HPDE6-E6E7 (cell line): ENCODE data around the gene SMOC1.
A peak's percentile ranks its signal among the peaks of the same experiment; 100 is the strongest.
"Not testable (repeated sequence)": the region's sequence is repeated elsewhere in the genome, so short reads cannot be mapped to it uniquely, and the experiment has no call there.

ENCODE experiments used
- DNase-seq: peaks from one replicate; pipeline ENCODE4 v3.0.0; 2011; ENCODE audit warnings: missing footprints; ENCODE audit errors: extremely low spot score

SMOC1 gene

DNA sequence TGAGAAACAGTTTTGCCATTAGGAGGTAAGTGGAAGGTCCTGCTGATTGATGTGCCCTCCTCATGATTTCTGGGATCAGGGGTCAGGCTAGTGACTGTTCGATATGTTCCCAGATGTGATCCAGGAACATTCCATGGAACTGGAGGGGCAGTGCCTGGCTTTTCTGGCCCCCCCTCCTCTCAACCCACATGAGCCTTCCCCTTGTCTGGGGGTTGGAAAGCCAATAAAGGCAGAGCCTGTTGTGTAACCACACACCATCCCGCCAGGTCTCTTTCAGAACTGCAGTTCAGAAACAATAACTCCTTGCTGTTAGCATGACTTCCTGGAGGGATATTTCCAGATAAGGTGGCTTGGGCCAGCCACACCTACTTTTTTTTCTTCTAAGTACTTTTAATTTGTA is 17.8 kb downstream of the SMOC1 start:
- no peak for DNase-seq

DNA sequence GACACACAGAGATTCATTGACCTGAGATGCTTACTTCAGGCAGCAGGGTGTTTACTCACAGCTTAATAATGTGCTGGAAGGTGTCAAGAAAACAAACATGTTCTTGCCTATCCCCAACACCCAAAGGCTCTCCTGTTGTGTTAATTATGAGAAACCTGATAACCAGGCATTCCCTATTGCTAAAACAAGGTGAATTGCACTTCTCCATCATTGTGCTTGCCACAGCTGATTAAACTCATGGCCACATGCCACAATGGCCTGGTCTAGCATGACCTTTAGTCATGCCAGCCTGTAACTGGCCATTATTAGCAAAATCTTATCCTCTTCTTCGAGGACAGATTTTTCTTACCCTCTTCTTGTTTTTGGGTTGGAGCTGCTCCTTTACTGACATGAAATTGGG is 21.4 kb downstream of the SMOC1 start:
- no peak for DNase-seq

DNA sequence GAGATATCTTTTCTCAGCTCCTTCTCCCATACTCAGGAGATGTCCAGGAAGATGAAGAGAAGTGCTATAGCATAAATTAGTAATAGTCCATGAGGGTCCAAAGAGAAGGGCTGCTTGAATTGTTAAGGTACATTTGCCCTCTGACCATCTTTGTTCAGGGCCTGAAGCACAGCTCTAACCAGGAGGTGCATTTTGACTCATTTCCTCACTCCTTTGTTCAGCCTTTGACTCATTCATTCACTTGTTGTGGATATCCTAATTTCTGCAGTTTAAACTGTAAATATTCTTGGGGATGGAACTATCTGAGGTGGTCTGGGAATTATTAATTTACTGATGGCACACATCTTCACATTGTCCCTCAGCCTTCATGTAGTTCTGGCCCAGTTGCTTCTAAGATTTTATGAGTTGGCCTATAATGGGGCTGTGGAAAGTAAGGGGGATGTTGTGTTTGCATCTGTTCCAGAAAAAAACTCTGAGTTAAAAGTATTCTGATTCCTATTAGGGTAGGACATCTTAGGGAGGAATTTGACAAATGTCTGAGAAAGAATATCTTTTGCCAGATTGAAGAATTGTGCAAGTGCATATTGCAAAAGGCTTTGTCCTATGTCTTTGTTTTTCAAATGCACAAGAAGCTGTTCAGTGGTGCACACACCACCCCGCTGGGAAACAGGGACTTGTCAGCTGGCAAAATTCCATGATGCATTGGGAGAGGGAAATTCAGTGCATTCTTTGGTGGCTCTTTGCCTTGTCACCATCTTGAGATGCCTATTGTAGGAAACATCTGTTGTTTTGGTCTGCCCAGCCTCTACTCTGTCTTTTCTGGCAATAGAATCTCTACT is 22.1 kb downstream of the SMOC1 start:
- peak; percentile 49 for DNase-seq

DNA sequence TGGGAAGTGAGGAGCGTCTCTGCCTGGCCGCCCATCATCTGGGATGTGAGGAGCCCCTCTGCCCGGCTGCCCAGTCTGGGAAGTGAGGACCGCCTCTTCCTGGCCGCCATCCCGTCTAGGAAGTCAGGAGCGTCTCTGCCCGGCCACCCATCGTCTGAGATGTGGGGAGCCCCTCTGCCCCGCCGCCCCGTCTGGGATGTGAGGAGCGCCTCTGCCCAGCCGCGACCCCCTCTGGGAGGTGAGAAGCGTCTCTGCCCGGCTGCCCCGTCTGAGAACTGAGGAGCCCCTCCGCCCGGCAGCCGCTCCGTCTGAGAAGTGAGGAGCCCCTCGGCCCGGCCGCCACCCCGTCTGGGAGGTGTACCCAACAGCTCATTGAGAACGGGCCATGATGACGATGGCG is 23.8 kb downstream of the SMOC1 start:
- not testable (repeated sequence) for DNase-seq

DNA sequence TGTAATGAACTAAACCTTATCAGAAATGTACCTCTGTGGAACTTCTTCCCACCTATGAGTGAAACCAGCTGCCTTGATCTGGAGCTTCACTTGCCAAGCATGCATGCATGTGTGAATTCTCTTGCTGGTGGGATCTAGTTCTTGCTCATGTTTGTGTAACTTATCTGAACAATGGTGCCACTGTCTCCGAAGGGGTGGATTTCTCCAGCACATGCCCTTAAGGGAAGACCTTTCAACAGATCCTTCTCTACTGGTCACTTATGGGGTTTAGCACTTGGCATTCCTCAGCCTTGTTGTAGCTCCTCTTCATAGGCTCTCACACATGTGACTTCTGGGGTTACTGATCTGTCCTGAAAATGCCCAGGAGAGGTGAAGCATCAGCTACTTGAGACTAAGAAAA is 25.0 kb downstream of the SMOC1 start:
- DNase-seq: no peak

DNA sequence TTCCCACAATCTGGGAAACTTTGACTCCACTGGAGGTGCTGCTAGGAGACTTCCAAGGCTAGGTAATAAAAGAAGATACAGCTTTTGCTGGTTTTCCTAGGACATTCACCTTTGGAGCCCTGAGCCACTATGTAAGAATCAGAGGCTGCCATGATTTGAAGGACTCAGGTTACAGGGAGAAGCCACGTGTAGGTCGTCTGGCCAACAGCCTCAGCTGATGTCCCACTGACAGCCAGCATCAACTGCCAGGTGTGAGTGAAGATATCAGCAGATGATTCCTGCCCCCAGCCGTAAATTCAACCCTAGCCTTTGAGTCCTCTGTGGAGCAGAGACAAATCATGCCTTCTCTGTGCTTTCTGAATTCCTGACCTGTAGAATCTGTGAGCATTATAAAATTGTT is 27.0 kb downstream of the SMOC1 start:
- no peak for DNase-seq

DNA sequence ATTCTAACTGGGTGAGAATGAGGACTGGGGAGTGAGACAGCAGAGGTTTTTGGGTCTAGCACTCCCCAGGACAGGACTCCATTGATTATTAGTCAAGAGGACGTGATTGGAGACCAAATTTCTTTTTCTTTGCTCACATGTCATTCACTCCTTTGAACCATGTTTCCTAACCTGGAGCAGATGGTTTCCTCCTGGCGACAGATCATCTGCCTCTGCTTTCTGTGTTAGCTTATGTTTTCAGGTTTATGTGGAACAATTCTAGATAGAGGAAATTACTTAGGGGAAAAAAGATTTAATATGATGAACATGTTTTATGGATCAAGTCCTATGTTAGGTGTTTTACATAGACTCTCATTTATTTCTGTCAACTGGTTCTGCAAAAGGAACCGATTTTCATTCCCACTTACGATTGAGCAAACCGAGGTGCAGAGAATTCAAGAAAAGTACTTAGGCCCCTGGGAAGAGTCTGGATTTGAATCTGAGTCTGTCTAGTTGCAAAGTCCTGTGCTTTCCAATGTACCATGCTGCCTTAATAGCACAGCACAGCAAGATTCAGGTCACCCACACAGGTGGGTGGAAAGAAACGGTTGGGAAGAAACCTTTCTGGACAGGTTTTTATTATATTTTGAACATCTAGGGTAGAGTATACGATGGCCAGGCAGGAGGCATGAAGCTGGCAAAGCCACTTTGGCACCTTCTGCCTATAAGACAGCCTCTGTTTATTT is 30.8 kb downstream of the SMOC1 start:
- no peak for DNase-seq

- no peak for DNase-seq
Observed at GRCh38 chr14:69910871-69911270, 31.7 kb downstream of the SMOC1 start.

DNA sequence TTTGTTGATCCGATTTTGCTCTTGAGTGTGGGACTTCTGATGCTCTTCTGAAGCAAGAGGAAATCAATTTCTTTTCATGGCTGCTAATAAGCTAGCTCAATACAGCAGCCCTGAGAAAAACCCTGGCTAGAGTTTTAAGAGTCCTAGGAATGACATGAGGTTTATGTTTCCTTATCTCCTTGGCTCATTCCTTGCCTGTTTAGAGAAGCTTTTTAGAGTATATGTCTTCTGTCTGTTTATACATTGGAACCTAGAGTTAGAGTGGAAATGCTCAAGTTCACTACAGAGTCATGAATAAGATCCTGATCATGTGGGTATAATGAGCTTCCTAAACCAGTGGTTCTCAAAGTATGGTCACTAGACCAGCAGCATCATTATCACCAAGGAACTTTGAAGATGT is 34.5 kb downstream of the SMOC1 start:
- DNase-seq: no peak

DNA sequence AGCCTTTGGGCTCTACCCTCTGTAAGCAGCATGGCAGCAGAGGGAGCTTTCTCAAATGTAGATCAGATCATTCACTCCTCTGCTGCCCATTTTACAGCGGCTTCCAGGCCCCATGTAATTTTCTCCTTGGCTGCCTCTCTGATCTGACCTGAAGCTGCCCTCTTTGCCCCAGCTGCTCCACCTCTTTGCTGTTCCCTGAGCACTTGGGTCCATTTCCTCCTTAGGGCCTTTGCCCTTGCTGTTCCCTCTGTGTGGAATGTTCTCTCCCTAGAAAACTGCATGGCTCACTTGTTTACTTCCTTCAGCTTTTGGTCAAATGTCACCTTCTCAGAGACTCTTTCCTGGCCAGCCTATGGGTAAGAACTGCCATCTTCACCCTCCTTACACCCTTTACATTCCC is 37.2 kb downstream of the SMOC1 start:
- DNase-seq: no peak

DNA sequence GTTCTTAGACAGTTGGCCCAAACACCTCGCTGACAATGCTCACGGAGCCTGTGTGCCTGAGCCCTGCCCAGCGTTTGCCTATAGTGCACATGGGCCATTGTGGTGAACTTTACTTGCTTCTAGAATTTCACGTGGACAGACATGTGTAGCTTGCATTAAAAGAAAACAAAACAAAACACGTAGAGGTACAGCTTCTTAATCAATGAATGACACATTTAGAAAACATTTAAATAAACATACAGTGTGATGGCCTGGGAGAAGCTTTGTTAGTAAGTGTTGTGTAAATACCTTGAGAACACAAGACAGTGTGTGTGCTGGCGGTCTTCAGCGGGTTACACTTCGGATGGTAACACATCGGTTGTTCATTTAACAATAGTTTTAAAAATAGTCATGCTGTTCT is 38.1 kb downstream of the SMOC1 start:
- DNase-seq: no peak

GRCh38 chr14:69919815-69920214 is 40.6 kb downstream of the SMOC1 start:
- DNase-seq: no peak

GRCh38 chr14:69921052-69921451 is 41.8 kb downstream of the SMOC1 start:
- DNase-seq: peak; percentile 7

GRCh38 chr14:69922198-69922597 is 43.0 kb downstream of the SMOC1 start:
- no peak for DNase-seq

DNA sequence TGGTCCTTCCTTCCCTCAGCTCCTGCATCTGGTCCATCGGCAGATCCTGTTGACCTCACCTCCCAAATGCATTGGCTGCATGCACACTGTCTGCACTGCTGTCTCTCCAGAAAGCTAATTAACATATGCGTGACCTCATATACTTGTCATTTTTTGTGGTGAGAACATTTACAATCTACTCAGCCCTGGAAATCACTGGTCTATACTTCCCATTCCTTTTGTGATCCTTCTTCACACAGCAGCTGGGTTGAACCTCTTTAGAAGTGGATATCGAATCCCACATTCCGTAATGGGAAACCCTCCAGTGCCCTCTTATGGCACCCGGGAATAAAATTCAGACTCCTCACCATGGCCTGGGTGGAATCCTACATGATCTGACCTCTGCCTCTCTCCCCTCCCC is 45.0 kb downstream of the SMOC1 start:
- DNase-seq: no peak

DNA sequence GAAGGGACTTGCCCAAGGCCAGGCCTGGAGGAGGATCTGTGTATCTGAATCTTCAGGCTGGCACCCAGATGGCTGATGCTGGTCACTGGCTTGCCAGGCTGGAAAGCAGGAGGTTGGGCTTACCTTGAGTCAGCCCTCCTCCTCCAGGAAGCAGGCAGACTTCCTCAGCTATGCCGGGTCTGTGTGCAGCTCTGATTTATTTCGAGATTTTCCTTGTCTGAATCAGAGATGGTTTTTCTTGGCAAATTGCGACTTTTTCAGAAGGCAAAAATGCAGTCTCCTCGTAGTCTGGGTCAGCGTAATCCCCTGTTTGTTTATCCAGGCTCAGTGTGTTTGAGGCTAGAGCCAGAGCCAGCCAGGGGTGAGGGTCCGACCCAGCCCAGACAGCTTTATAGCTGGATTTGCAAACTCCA is 48.9 kb downstream of the SMOC1 start:
- no peak for DNase-seq

GRCh38 chr14:69930780-69931379 is 51.7 kb downstream of the SMOC1 start:
- no peak for DNase-seq

DNA sequence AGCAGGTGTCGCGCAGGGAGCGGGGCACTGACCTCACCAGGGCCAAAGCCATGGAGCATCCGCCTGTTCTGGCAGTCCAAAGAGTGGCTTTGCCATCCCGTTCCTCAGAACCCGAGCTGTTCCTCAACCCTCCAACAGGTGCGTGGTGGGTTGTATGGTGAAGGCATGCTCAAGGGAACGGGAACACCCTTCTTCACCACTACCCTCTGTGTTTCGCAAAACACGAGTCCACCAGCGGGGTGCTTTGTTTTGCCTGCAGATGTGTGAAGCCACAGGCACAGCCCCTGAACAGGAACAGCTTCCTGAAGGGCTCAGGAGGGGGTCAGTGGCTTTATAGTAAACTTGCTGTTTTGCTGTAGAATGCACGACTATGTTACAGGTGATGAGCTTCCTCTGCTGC is 52.7 kb downstream of the SMOC1 start:
- no peak for DNase-seq

- DNase-seq: no peak
Observed at GRCh38 chr14:69932391-69932790, 53.2 kb downstream of the SMOC1 start.

GRCh38 chr14:69933623-69934275 is 54.5 kb downstream of the SMOC1 start:
- no peak for DNase-seq

- no peak for DNase-seq
Observed at GRCh38 chr14:69937367-69938081, 58.3 kb downstream of the SMOC1 start.

GRCh38 chr14:69938751-69939150 is 59.5 kb downstream of the SMOC1 start:
- no peak for DNase-seq
